CD4-positive, alpha-beta T cell treated with Interleukin-4 for 4 hours (primary cell): Measurements from ENCODE around the gene CD2AP.
"Not testable (repeated sequence)": the region's sequence is repeated elsewhere in the genome, so short reads cannot be mapped to it uniquely, and the experiment has no call there.

Experiments
- DNase-seq: peaks from one replicate; pipeline ENCODE4 v3.0.0-alpha.2; 2020

CD2AP gene

DNA sequence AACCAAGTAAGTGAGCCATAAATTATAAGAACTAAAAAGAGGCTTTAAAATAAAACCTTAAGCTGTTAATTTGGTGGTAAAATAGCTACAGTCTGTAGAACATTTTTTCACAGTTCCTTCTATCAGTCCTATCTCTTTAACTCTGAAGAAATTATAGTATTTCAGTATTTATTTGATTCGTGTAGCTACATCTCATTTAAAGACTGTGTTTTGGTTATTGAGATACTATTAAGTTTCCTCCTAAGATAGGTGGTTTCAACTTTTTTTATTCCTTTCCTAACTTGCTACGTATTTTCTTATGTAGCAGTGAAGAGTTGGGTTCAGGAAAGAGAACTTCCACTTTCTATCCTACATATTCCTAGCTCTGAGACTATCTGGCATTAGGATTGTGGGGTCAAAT lies 97.2 kb downstream of the CD2AP start:
- no peak for DNase-seq

GRCh38 chr6:47579040-47579439 lies 101.5 kb downstream of the CD2AP start:
- no peak for DNase-seq

- DNase-seq = no peak
These were observed 104.0 kb downstream of the CD2AP start for GRCh38 chr6:47581591-47581990.

DNA sequence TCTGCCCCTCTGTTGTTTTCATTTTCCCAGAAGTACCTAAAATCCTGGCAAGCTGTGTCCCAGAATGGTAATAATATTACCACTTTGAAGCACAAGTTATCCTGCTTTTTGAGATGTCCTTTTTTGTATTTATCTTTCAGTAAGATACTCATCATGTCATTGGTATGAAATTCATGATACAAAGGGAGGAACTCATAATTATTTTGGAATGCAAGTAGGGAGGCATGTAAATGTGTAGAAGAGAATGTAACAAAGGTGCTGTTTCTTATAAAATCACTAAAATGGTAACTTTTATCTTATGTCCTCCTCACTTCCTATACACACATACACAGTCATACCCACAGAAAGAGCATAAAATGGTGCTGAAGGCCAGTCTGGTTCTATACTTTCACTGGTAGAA lies 109.9 kb downstream of the CD2AP start:
- no peak for DNase-seq

DNA sequence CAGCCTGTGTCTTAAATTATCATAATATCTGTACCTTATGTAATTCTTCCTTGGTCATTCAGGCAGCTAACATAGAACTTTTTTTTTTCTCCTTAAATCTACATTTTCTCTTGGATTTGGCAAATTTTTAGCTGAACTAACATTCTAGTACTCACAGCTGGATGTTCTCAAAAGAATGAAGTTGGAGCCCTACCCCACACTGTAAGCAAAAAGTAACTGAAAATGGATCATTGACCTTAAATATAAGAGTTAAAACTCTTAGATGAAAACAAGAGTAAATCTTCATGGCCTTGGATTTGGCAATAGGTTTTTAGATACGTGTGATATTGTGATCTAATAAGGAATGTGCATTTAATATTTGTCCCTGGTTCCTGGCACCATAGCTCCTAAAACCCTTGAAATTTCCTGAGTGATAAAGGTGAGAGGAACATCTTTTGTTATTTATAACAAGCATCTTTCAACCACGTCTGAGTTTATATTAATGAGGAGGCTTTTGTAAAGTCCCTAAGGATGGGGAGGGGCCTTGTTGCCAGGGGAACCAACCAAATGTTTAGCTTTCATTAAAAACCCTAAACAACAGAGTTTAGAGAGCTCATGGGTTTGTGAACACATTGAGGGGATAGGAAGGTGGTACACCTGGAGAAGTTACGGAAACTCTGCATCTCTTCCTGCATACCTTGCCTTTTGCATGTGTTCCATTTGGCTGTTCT lies 114.7 kb downstream of the CD2AP start:
- no peak for DNase-seq

DNA sequence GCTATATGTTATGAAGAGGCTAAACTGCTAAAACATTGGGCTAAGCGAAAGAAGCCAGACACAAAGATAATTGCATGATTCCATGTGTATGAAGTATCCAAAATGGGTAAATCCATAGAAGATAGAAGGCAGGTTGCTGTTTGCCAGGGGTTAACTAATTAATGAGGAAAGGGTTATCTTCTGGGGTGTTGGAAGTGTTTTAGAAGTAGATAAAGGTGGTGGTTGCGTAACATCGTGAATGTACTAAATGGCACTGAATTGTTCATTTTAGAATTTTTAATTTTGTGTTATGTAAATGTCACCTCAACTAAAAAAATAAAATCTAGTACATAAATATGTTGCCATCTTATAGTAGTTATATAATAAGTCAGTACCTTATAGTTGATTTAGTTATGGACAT lies 116.4 kb downstream of the CD2AP start:
- DNase-seq = no peak

DNA sequence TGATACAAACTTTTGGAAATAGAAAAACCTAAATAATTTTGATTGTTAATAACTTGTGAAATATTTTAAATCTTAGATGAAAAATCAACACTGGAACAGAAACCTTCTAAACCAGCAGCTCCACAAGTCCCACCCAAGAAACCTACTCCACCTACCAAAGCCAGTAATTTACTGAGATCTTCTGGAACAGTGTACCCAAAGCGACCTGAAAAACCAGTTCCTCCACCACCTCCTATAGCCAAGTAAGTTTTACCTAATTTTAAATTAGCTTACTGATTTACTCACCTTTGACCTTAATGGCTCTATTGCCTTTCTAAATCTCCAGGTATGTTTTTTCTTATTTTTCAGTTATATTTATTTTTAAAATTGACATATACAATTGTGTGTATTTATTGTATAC lies 118.2 kb downstream of the CD2AP start:
- no peak for DNase-seq

DNA sequence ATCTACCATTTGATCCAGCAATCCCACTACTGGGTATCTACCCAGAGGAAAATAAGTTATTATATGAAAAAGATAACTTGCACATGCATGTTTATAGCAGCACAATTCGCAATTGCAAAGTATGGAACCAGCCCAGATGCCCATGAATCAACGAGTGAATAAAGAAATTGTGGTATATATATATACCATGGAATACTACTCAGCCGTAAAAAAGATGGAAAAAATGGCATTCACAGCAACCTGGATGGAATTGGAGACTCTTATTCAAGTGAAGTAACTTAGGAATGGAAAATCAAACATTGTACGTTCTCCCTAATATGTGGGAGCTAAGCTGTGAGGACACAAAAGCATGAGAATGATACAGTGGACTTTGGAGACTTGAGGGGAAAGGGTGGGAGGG lies 120.8 kb downstream of the CD2AP start:
- DNase-seq = no peak

DNA sequence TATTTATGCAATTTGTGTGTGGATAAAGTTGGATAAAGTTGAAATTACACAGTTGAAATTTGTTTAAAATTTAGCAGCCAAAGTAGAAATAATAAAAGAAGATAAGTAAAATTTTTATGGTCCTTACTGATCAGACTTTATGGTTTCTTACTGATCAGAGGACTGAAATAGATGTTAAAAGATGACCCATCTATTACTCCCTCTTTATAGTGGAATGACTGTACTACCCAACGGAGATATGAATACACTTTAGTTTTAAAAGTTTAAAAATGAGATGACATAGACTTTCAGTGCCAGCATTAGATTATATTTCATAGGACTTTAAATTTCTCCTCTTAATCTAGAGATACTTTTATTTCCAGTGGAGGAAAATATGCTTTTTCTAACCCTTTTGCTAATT lies 121.9 kb downstream of the CD2AP start:
- DNase-seq = no peak

DNA sequence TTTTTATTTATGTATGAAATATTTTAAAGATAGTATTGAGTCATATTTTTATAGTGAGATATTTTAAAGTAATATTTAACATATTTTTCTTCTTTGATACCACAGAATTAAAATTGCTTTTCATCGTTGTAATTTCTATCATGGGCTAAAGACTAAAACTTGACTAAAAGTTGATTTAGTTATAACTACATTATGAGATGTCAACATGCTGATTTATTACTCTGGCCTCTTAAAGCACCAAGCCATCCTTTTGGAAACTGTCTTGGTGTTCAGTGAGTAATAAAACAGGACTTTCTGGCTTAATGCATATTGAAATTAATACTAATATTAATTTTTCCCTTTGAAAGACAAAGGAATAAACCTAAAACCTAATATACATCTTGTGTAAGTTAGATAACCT lies 125.6 kb downstream of the CD2AP start:
- no peak for DNase-seq

- DNase-seq = no peak
These were observed 126.4 kb downstream of the CD2AP start for GRCh38 chr6:47603995-47604394.

DNA sequence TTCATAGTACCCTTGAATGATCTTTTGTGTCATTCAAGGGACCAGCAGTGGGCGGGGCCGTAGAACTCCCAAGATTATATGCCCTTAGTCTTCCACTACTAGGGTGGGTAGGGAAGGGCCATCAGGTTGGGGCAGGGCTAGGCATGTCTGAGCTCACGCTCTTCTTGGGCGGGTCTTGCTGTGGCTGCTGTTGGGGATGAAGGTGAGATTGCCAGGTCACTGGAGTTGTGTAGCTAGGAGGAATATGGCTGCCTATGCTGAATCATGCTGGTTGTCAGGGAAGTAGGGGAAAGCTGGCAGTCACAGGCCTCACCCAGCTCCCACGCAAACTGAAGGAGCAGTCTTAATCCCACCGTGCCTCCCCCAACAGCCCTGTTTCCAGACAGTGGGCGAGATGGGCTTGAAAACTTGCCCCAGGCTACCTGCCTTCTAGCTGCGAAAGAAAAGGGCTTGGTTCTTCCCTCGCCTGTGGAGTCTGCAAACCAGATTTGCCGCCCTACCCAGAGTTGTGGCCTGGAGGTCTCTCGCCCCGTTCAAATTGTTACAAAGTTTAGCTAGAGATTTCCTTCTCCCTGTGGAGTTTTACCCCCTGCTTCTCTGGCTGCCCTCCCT lies 144.4 kb downstream of the CD2AP start:
- no peak for DNase-seq

GRCh38 chr6:47626782-47627181 lies 149.2 kb downstream of the CD2AP start:
- no peak for DNase-seq

GRCh38 chr6:47628448-47629272 lies 151.1 kb downstream of the CD2AP start:
- no peak for DNase-seq

DNA sequence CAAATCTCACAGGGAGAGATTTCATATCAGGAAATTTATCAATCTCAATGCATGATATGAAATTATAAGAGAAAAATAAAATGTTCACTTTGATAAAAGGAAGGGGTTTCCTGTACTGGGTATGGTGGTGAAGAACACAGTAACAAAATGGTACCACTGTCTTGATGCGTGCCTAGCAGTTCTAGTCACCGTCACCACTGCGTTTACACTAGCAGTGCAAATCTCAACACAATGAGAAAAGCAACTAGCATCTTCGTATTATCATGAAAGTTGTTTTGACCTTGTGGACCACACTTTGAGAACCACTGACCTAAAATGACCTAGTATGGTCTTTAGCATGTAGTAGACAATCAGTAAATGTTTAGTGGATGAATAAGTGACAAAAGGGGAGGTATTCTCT lies 152.4 kb downstream of the CD2AP start:
- DNase-seq = no peak

GRCh38 chr6:47630587-47630986 lies 153.0 kb downstream of the CD2AP start:
- DNase-seq = no peak

DNA sequence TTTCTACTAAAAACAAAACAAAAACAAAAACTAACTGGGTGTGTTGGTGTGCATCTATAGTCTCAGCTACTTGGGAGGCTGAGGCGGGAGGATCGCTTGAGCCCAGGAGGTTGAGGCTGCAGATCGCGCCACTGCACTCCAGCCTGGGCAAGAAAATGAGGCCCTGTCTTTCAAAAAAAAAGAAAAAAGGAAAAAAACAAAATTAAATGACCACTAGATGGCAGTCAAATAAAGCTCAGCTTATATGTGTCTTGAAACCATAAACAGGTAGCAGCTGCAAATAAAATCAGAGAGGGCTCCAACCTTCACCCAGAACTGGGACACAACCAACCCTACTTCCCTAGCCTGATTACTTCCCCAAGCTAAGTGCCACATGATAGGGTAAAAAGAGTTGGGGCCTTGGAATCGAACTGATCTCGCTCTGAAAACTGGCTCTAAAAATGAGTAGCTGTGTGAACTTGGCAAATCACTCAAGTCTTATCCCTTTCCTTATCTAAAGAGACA lies 153.7 kb downstream of the CD2AP start:
- DNase-seq = peak; percentile 47

GRCh38 chr6:47631797-47632196 lies 154.2 kb downstream of the CD2AP start:
- DNase-seq = no peak

DNA sequence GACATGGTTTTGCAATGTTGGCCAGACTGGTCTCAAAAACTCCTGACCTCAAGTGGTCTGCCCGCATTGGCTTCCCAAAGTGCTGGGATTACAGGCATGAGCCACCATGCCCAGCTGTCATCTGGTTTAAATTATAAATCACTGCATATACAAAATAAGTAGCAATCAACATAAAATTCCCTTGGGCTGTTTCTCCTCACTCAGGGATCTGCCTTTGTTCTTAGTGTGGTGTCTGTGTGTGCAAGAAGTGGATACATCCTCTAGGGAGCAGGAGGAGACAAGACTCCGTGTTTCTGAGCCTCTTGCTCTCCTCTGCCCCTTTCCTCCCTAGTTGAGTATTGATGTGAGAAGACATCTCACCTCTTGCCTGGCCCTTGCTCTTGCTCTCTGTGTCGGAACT lies 155.6 kb downstream of the CD2AP start:
- DNase-seq = no peak

DNA sequence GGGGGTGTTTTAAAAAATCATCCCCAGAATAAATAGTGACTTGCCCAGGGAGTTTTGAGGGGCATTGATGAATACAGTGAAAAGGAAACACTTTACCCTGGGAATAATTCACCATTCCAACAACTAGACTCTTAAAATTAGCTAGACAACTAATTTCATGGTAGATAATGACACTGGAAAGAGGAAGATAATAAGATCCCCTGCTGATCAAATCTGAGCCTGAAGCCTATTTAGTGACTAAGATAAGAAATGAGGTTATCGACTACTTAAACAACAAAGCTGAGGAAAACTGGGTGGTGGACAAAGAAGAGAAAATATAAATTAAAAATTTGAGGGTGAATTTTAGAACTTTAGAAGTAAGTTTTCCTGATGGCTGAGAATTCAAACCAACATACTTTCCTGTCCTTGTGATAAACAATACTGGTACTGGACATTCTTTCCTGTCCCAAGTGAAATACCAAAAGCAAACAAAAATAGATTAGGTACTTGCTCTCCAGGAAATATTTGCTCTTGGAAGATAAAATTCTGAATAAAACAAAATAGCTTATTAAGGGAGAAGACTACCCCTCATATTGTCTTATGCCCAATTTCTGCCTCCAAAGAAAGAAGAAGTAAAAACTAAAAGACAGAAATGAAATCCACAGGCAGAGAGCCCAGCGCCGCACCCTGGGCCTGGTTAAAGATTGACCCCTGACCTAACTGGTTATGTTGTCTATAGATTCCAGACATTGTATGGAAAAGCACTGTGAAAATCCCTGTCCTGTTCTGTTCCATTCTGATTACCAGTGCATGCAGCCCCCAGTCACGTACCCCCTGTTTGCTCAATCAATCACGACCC lies 156.8 kb downstream of the CD2AP start:
- DNase-seq = no peak

DNA sequence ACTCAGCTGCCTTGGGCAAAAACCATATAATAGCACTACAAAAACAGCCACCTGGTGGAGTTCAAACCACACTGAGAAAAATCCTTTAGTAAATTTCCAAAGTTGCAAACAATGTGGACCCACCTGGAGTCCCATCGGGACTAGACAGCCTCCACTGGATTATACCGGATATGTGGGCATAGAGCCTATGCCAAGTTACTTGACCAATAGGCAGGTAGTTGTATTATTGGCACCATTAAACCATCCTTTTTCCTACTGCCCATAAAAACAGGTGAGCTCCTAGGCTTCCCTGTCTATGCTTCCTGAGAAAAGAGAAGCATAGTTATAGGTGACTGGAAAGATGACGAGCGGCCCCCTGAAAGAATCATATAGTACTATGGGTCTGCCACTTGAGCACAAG lies 169.1 kb downstream of the CD2AP start:
- DNase-seq = no peak

GRCh38 chr6:47647188-47647587 lies 169.6 kb downstream of the CD2AP start:
- DNase-seq = no peak

DNA sequence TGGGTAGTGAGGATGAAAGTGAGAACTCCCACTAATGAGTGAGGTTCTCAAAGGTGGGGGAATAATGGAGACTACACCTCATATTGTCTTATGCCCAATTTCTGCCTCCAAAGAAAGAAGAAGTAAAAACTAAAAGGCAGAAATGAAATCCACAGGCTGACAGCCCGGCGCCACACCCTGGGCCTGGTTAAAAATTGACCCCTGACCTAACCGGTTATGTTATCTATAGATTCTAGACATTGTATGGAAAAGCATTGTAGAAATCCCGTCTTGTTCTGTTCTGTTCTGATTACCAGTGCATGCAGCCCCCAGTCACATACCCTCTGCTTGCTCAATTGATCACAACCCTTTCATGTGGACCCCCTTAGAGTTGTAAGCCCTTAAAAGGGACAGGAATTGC lies 170.0 kb downstream of the CD2AP start:
- not testable (repeated sequence) for DNase-seq
